SK-N-SH (cell line): Measurements from ENCODE around the gene MOCS3. TPM values are rescaled to one million over a fixed set of nuclear protein-coding genes. Genes with fewer than 3 reads are reported as not detected.

Experiments
- CTCF ChIA-PET: fragments of 300-600, 350-600 bp; formaldehyde crosslinking; extraction: SDS; loops from one replicate; lab custom pipeline; 2021; lab: Yijun Ruan, JAX
- POLR2A ChIA-PET: fragments of 350-600 bp; sonication (Branson Sonifier 250); formaldehyde crosslinking; extraction: SDS; loops from one replicate; lab custom pipeline; 2020; ENCODE audit warnings: antibody characterized with exemption, inconsistent platforms; lab: Yijun Ruan, JAX
- DNase-seq: peaks from one replicate; pipeline ENCODE4 v3.0.0; 2012
- H2AFZ ChIP-seq: fragments of 200-600 bp; sonication (generic); 2 replicates; pipeline ENCODE4 v1.8.1; 2016; ENCODE audit warnings: antibody characterized with exemption, mild to moderate bottlenecking, low read depth
- H3F3A ChIP-seq: fragments of 200-600 bp; sonication (generic); replicated peaks from 2 replicates; pipeline ENCODE3; 2016; ENCODE audit warnings: antibody characterized with exemption, mild to moderate bottlenecking; ENCODE audit not compliant: insufficient read depth
- H3K27ac ChIP-seq, 2 experiments: fragments of 200-500 bp in 1 of 2; fragments of 200-600 bp in 1 of 2; sonication (Bioruptor generic) in 1 of 2; sonication (generic), shearing (Covaris generic) in 1 of 2; 2 replicates each; pipeline versions ENCODE4 v1.5.1 to v1.6.1; 2014 to 2016; ENCODE audit warnings: low read depth in 2 of 2, inconsistent platforms in 1 of 2, low read length in 1 of 2, mild to moderate bottlenecking in 1 of 2, mixed read lengths in 1 of 2
- H3K27me3 ChIP-seq: fragments of 200-600 bp; sonication (generic), shearing (Covaris generic); 2 replicates; pipeline ENCODE4 v1.6.1; 2016; ENCODE audit warnings: mixed run types; ENCODE audit not compliant: insufficient read depth
- H3K36me3 ChIP-seq, 2 experiments: fragments of 200-500 bp in 1 of 2; fragments of 200-600 bp in 1 of 2; sonication (Bioruptor generic) in 1 of 2; sonication (generic) in 1 of 2; replicated peaks in 1 of 2; 2 replicates each; pipeline versions ENCODE3 to v1.5.1; 2014 to 2016; ENCODE audit warnings: low read length in 1 of 2, mild to moderate bottlenecking in 1 of 2; ENCODE audit not compliant: insufficient read depth in 2 of 2, control insufficient read depth in 1 of 2
- H3K4me1 ChIP-seq, 2 experiments: fragments of 200-500 bp in 1 of 2; fragments of 200-600 bp in 1 of 2; sonication (Bioruptor generic) in 1 of 2; sonication (generic), shearing (Covaris generic) in 1 of 2; 2 replicates each; pipeline versions ENCODE4 v1.5.1 to v1.6.1; 2014 to 2016; ENCODE audit warnings: low read depth in 1 of 2, low read length in 1 of 2, mixed run types in 1 of 2; ENCODE audit not compliant: insufficient read depth in 2 of 2, control insufficient read depth in 1 of 2
- H3K4me2 ChIP-seq: fragments of 200-600 bp; sonication (generic), shearing (Covaris generic); 2 replicates; pipeline ENCODE4 v1.6.1; 2017; ENCODE audit warnings: mixed run types
- H3K4me3 ChIP-seq, 2 experiments: fragments of 200-500 bp in 1 of 2; fragments of 200-600 bp in 1 of 2; sonication (Bioruptor generic) in 1 of 2; sonication (generic), shearing (Covaris generic) in 1 of 2; 2 replicates each; pipeline versions ENCODE4 v1.5.1 to v1.8.1; 2014 to 2016; ENCODE audit warnings: low read depth in 2 of 2, inconsistent platforms in 1 of 2, low read length in 1 of 2, mild to moderate bottlenecking in 1 of 2, mixed read lengths in 1 of 2, moderate library complexity in 1 of 2
- H3K79me2 ChIP-seq: fragments of 200-600 bp; sonication (generic); 2 replicates; pipeline ENCODE4 v1.8.1; 2017; ENCODE audit warnings: mild to moderate bottlenecking; ENCODE audit not compliant: insufficient read depth
- H3K9ac ChIP-seq: fragments of 200-600 bp; sonication (generic); 2 replicates; pipeline ENCODE4 v1.6.1; 2017; ENCODE audit warnings: mixed run types
- H3K9me2 ChIP-seq: fragments of 200-600 bp; sonication (generic); 2 replicates; pipeline ENCODE4 v1.6.1; 2017; ENCODE audit warnings: mixed run types
- H3K9me3 ChIP-seq: fragments of 200-600 bp; sonication (generic); 2 replicates; pipeline ENCODE4 v1.6.1; 2017; ENCODE audit warnings: mixed run types, mild to moderate bottlenecking, moderate library complexity
- H4K20me1 ChIP-seq: fragments of 200-600 bp; sonication (generic); 2 replicates; pipeline ENCODE4 v1.6.1; 2017; ENCODE audit warnings: mild to moderate bottlenecking, mixed run types; ENCODE audit not compliant: insufficient read depth
- EZH2phosphoT487 ChIP-seq: fragments of 200-600 bp; sonication (generic); IDR thresholded peaks from 2 replicates; pipeline ENCODE4 v1.6.1; 2017; ENCODE audit warnings: low read depth, mixed run types, mild to moderate bottlenecking, antibody characterized with exemption, moderate library complexity, borderline replicate concordance
- FOSL2 ChIP-seq: IDR thresholded peaks from 2 replicates; pipeline ENCODE4 v1.4.0; 2012; ENCODE audit warnings: low read depth, mild to moderate bottlenecking, moderate library complexity, borderline replicate concordance
- FOXM1 ChIP-seq: IDR thresholded peaks from 2 replicates; pipeline ENCODE4 v1.4.0; 2012; ENCODE audit warnings: low read depth, mild to moderate bottlenecking
- IRF3 ChIP-seq: fragments of 150-350 bp; IDR thresholded peaks from 2 replicates; pipeline ENCODE4 v1.6.1; 2016; ENCODE audit warnings: mild to moderate bottlenecking, low read depth, low read length
- JUND ChIP-seq: IDR thresholded peaks from 2 replicates; pipeline ENCODE4 v1.4.0; 2012
- MXI1 ChIP-seq: IDR thresholded peaks from 2 replicates; pipeline ENCODE4 v1.6.1; 2012; ENCODE audit warnings: mild to moderate bottlenecking, low read depth, low read length, improper control_type of control experiment
- NRF1 ChIP-seq: IDR thresholded peaks from 2 replicates; pipeline ENCODE4 v1.6.1; 2012; ENCODE audit warnings: low read depth, mild to moderate bottlenecking, low read length
- PBX3 ChIP-seq: IDR thresholded peaks from 2 replicates; pipeline ENCODE4; 2012
- REST ChIP-seq: IDR thresholded peaks from 2 replicates; pipeline ENCODE4 v1.6.1; 2012; ENCODE audit warnings: mild to moderate bottlenecking, low read depth, low read length, moderate library complexity
- SIN3A ChIP-seq: IDR thresholded peaks from 2 replicates; pipeline ENCODE4 v1.6.1; 2012; ENCODE audit warnings: low read depth, mild to moderate bottlenecking, low read length, moderate library complexity, borderline replicate concordance
- TAF1 ChIP-seq: IDR thresholded peaks from 2 replicates; pipeline ENCODE4 v1.6.1; 2012; ENCODE audit warnings: low read depth, mild to moderate bottlenecking, low read length, moderate library complexity, borderline replicate concordance
- TCF12 ChIP-seq: IDR thresholded peaks from 2 replicates; pipeline ENCODE4 v1.4.0; 2012
- USF1 ChIP-seq: IDR thresholded peaks from 2 replicates; pipeline ENCODE4 v1.4.0; 2012; ENCODE audit warnings: low read depth, borderline replicate concordance
- USF2 ChIP-seq: fragments of 150-350 bp; IDR thresholded peaks from 2 replicates; pipeline ENCODE4 v1.6.1; 2017; ENCODE audit warnings: antibody characterized with exemption, low read length, low read depth, borderline replicate concordance
- YY1 ChIP-seq: IDR thresholded peaks from 2 replicates; pipeline ENCODE4 v1.4.0; 2012; ENCODE audit warnings: low read depth, mild to moderate bottlenecking
- WGBS: methylation state at CpG from one replicate; pipeline ENCODE4 v1.1.6; 2017; ENCODE audit warnings: low lambda C conversion rate; 5-methylcytosine and 5-hydroxymethylcytosine counted together
- polyA plus RNA-seq, 3 experiments: library from polyadenylated mRNA; depleted of rRNA; stranded (reverse); fragments of >200 nt; gene quantifications; 2 replicates each; pipeline ENCODE4 v1.2.3, GENCODE V29; 2012

Gene MOCS3
- polyA plus RNA-seq, 1 of the 3 experiments (the other 2 are of a cell fraction), result 4.0 TPM

GRCh38 chr20:51008718-51009117, 50.1 kb downstream of the MOCS3 start:
- Histone ChIP-seq H2AFZ (no peak overlapping the region), H3K9me2 (no peaks in the 10 kb centered on the region), H3K9ac (no peak overlapping the region), H3K27ac (no peak overlapping the region), H3K79me2 (no peaks in the 10 kb centered on the region; the same call in 1 of the 2 replicates), H3F3A (no peaks in the 10 kb centered on the region), H3K4me1 (no peaks in the 10 kb centered on the region; a peak in 1 of 4 replicates), H4K20me1 (no peaks in the 10 kb centered on the region), H3K4me3 (no peak overlapping the region), H3K27me3 (no peaks in the 10 kb centered on the region), H3K36me3 (no peaks in the 10 kb centered on the region), H3K4me2 (no peak overlapping the region), H3K9me3 (no peaks in the 10 kb centered on the region)
- no peak for DNase-seq
- ChIA-PET CTCF (interaction anchor here (0.9 to 9.3 kb wide), 3 partner anchors 17 to 298 kb away, joined by 3 to 118 read pairs (median 3); no protein-coding TSS in a partner anchor), POLR2A (no interaction called here)
- TF ChIP-seq USF2 (no peak), USF1 (no peak), FOXM1 (no peak)
- 93% methylated on average over 5 of the region's 5 CpGs for WGBS

GRCh38 chr20:51009303-51010042, 50.9 kb downstream of the MOCS3 start:
- DNase-seq, result no peak
- ChIA-PET CTCF (interaction anchor here (1.0 to 9.3 kb wide), 3 partner anchors 17 to 308 kb away, joined by 3 to 118 read pairs (median 3); no protein-coding TSS in a partner anchor), POLR2A (no interaction called here)
- Histone ChIP-seq H3K36me3 (no peaks in the 10 kb centered on the region), H3K9ac (no peak overlapping the region), H3K4me3 (no peak overlapping the region), H3K4me1 (peaks cover 0 to 4% of the 10 kb centered on the region in 2 experiments; a peak in 1 of 4 replicates), H2AFZ (no peak overlapping the region), H3K27ac (no peak overlapping the region), H3K9me2 (no peaks in the 10 kb centered on the region), H3F3A (no peaks in the 10 kb centered on the region), H3K4me2 (no peak overlapping the region), H3K27me3 (no peaks in the 10 kb centered on the region), H3K9me3 (no peaks in the 10 kb centered on the region), H4K20me1 (no peaks in the 10 kb centered on the region), H3K79me2 (no peaks in the 10 kb centered on the region; the same call in 1 of the 2 replicates)
- WGBS, result 96% methylated on average over 56 of the region's 58 CpGs
- TF ChIP-seq NRF1 (no peak), REST (no peak), SIN3A (no peak), PBX3 (no peak), YY1 (no peak), TCF12 (no peak), USF2 (no peak), MXI1 (no peak), EZH2phosphoT487 (no peak), IRF3 (no peak), TAF1 (no peak), FOSL2 (no peak), JUND (no peak)
